HepG2 (cell line): ENCODE data around the gene HPCAL1. TPM values are rescaled to one million over a fixed set of nuclear protein-coding genes. Genes with fewer than 3 reads are reported as not detected.

Source experiments
- ELF1 ChIP-seq: sonication (generic); formaldehyde crosslinking; IDR thresholded peaks from 2 replicates; pipeline ENCODE4 v1.4.0; 2020; ENCODE audit warnings: missing genetic modification reagents
- ETV6 ChIP-seq: sonication (generic); formaldehyde crosslinking; conservative IDR thresholded peaks from 2 replicates; pipeline ENCODE4 v1.4.0; 2020; ENCODE audit warnings: missing genetic modification reagents
- HMGXB4 ChIP-seq, 2 experiments: sonication (generic) in 1 of 2; formaldehyde crosslinking in 1 of 2; IDR thresholded peaks; 2 replicates each; pipeline versions ENCODE4 v1.4.0 to v1.6.1; 2018 to 2020; ENCODE audit warnings: missing genetic modification reagents in 2 of 2, borderline replicate concordance in 1 of 2, low read depth in 1 of 2, mild to moderate bottlenecking in 1 of 2, missing biosample characterization in 1 of 2
- KMT2A ChIP-seq: sonication (generic); formaldehyde crosslinking; IDR thresholded peaks from 2 replicates; pipeline ENCODE4 v1.4.0; 2020; ENCODE audit warnings: missing genetic modification reagents
- LCORL ChIP-seq, 2 experiments: fragments of 450-650 bp in 1 of 2; sonication (generic) in 1 of 2; formaldehyde crosslinking in 1 of 2; IDR thresholded peaks; 2 replicates each; pipeline versions ENCODE4 v1.5.0 to v1.6.1; 2017 to 2020; ENCODE audit warnings: antibody characterized with exemption in 1 of 2, missing genetic modification reagents in 1 of 2
- MED13 ChIP-seq: sonication (generic); formaldehyde crosslinking; IDR thresholded peaks from 2 replicates; pipeline ENCODE4 v1.5.0; 2020; ENCODE audit warnings: missing genetic modification reagents
- MYNN ChIP-seq: sonication (generic); formaldehyde crosslinking; IDR thresholded peaks from 2 replicates; pipeline ENCODE4 v1.4.0; 2020; ENCODE audit warnings: mild to moderate bottlenecking, low read depth, missing genetic modification reagents
- RAD21 ChIP-seq: fragments of 450-650 bp; formaldehyde crosslinking; IDR thresholded peaks from 2 replicates; pipeline ENCODE4 v1.5.0; 2020; ENCODE audit warnings: mild to moderate bottlenecking
- SNAPC5 ChIP-seq: sonication (generic); formaldehyde crosslinking; IDR thresholded peaks from 2 replicates; pipeline ENCODE4 v1.8.1; 2023; ENCODE audit warnings: mild to moderate bottlenecking, missing genetic modification reagents, borderline replicate concordance
- ZBED4 ChIP-seq: sonication (generic); formaldehyde crosslinking; IDR thresholded peaks from 2 replicates; pipeline ENCODE4 v1.4.0; 2020; ENCODE audit warnings: missing genetic modification reagents, borderline replicate concordance
- ZNF230 ChIP-seq: sonication (generic); formaldehyde crosslinking; IDR thresholded peaks from 2 replicates; pipeline ENCODE4 v1.4.0; 2020; ENCODE audit warnings: mild to moderate bottlenecking, missing genetic modification reagents
- ZNF234 ChIP-seq: sonication (generic); formaldehyde crosslinking; conservative IDR thresholded peaks from 2 replicates; pipeline ENCODE4 v1.5.1; 2020; ENCODE audit warnings: mild to moderate bottlenecking, missing genetic modification reagents
- ZNF317 ChIP-seq: sonication (generic); formaldehyde crosslinking; IDR thresholded peaks from 2 replicates; pipeline ENCODE4 v1.5.0; 2020; ENCODE audit warnings: mild to moderate bottlenecking, missing genetic modification reagents
- ZNF619 ChIP-seq: sonication (generic); formaldehyde crosslinking; IDR thresholded peaks from 2 replicates; pipeline ENCODE4 v1.4.0; 2020; ENCODE audit warnings: mild to moderate bottlenecking, missing genetic modification reagents
- ZNF792 ChIP-seq: IDR thresholded peaks from 2 replicates; pipeline ENCODE4 v1.6.1; 2016
- polyA plus RNA-seq, 8 experiments: library from polyadenylated mRNA; depleted of rRNA in 3 of 8; stranded (reverse) in 7 of 8; unstranded in 1 of 8; fragments of >200 nt; fragmentation: Illumina TruSeq in 4 of 8; extraction: Trizol in 4 of 8; gene quantifications; 2 replicates each; pipeline versions ENCODE4 v1.2.1 to v1.2.3, GENCODE V29; 2011 to 2016; ENCODE audit warnings: low read depth in 4 of 8, missing spikeins in 1 of 8, mixed read lengths in 1 of 8; ENCODE audit not compliant: insufficient read depth in 1 of 8
- total RNA-seq, 5 experiments: library from RNA; depleted of rRNA; stranded (reverse); fragments of >200 nt; fragmentation: Illumina TruSeq; extraction: Trizol; gene quantifications; 2 replicates each; pipeline ENCODE4 v1.2.3, GENCODE V29; 2016; ENCODE audit warnings: low read depth in 1 of 5
- TF ChIP-seq, protein P1 (sequence below): sonication (generic); formaldehyde crosslinking; IDR thresholded peaks from 2 replicates; pipeline ENCODE4 v1.4.0; 2020; ENCODE audit warnings: mild to moderate bottlenecking, missing genetic modification reagents, borderline replicate concordance

Gene HPCAL1
- total and polyA plus RNA-seq, 2 of the 13 experiments (the other 11 are each of a cell fraction or from before 2014, with no cell fraction given) = 29.5 to 29.9 TPM

DNA sequence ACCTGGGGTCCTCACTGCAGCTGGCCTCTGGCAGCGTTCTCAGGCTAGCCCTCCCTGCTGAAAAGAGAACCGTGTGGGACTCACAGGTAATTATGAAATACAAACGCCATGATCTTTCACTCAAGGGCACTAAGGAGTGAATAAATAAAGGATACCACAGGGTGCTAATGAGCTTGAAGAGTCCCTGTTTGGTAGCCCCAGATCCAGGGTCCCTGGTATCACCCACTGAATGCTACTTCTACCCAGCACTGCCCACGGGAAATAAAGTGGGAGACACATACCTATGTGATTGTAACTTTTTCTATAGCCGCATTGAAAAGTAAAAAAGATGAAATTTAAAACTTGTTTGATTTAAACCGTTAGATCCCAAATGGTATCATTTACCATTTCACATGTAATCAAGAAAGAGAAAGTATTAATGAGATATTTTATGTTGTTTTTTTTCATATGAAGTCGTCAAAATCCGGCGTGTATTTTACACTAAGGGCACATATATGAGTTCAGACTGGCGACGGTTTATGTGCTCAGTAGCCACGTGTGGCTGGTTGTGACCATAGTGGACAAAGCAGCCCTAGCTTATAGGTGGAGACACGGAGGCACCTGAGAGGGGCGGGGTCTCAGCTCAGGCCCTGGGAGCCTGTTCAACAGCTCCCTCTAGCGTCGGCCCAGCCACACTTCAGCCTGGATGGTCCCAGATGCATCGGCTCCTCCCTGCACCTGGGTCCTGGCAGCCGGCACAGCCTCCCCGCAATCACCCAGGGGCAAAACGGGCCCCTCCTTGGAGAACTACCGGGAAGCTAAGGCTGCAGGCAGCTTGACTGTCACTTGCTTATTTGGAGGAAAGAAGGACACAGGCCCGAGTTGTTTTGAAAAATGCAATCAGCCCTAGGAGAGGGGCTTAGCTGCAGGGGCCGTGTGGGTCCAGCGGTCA lies 106.2 kb downstream of the HPCAL1 start (continued):
- TF ChIP-seq, protein P1, sequence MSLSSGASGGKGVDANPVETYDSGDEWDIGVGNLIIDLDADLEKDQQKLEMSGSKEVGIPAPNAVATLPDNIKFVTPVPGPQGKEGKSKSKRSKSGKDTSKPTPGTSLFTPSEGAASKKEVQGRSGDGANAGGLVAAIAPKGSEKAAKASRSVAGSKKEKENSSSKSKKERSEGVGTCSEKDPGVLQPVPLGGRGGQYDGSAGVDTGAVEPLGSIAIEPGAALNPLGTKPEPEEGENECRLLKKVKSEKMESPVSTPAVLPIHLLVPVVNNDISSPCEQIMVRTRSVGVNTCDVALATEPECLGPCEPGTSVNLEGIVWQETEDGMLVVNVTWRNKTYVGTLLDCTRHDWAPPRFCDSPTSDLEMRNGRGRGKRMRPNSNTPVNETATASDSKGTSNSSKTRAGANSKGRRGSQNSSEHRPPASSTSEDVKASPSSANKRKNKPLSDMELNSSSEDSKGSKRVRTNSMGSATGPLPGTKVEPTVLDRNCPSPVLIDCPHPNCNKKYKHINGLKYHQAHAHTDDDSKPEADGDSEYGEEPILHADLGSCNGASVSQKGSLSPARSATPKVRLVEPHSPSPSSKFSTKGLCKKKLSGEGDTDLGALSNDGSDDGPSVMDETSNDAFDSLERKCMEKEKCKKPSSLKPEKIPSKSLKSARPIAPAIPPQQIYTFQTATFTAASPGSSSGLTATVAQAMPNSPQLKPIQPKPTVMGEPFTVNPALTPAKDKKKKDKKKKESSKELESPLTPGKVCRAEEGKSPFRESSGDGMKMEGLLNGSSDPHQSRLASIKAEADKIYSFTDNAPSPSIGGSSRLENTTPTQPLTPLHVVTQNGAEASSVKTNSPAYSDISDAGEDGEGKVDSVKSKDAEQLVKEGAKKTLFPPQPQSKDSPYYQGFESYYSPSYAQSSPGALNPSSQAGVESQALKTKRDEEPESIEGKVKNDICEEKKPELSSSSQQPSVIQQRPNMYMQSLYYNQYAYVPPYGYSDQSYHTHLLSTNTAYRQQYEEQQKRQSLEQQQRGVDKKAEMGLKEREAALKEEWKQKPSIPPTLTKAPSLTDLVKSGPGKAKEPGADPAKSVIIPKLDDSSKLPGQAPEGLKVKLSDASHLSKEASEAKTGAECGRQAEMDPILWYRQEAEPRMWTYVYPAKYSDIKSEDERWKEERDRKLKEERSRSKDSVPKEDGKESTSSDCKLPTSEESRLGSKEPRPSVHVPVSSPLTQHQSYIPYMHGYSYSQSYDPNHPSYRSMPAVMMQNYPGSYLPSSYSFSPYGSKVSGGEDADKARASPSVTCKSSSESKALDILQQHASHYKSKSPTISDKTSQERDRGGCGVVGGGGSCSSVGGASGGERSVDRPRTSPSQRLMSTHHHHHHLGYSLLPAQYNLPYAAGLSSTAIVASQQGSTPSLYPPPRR (CRISPR knock-in tag) = no peak
- TF ChIP-seq ZNF230 (CRISPR knock-in tag) = 0 out of 2 replicates have a peak, but pooled peaks have one; percentile 38
- peak; percentile 100 for TF ChIP-seq RAD21 (CRISPR knock-in tag)
- TF ChIP-seq ELF1 = peak; percentile 41
- no peak for TF ChIP-seq ZNF234 (CRISPR knock-in tag)
- TF ChIP-seq KMT2A (CRISPR knock-in tag) = peak; percentile 69; the same call in 1 of the 2 replicates
- TF ChIP-seq ZNF792 = peak; percentile 83
- TF ChIP-seq ZBED4 (CRISPR knock-in tag) = 0 out of 2 replicates have a peak, but pooled peaks have one; percentile 49
- peak in 1 of 2 experiments; percentile 78; a peak in 2 of 4 replicates for TF ChIP-seq HMGXB4 (CRISPR knock-in tag; IDR thresholded peaks at IDR 0.05; ENCODE audit: borderline replicate concordance in 1 of 2, low read depth in 1 of 2)
- TF ChIP-seq ZNF619 (CRISPR knock-in tag) = peak; percentile 91
- TF ChIP-seq MED13 (CRISPR knock-in tag) = no peak
- no peak for TF ChIP-seq SNAPC5
- TF ChIP-seq LCORL (IDR thresholded peaks at IDR 0.05) = no peak
- TF ChIP-seq LCORL (CRISPR knock-in tag; IDR thresholded peaks at IDR 0.05) = no peak; the same call in 1 of the 2 replicates
- TF ChIP-seq MYNN (CRISPR knock-in tag) = no peak
- TF ChIP-seq ETV6 (CRISPR knock-in tag) = peak; percentile 83; the same call in 1 of the 2 replicates
- no peak for TF ChIP-seq ZNF317 (CRISPR knock-in tag)
